GM12878 (cell line): Measurements from ENCODE around the gene DAZAP1. TPM values are rescaled to one million over a fixed set of nuclear protein-coding genes. Genes with fewer than 3 reads are reported as not detected.

Source experiments
- CBX5 ChIP-seq: sonication (generic); IDR thresholded peaks from 2 replicates; pipeline ENCODE4 v1.6.1; 2016; ENCODE audit warnings: low read depth, moderate library complexity, mild to moderate bottlenecking, inconsistent platforms
- EZH2 ChIP-seq: IDR thresholded peaks from 2 replicates; pipeline ENCODE4 v1.6.1; 2012; ENCODE audit warnings: low read depth, mild to moderate bottlenecking, control low read depth, inconsistent platforms, low read length, borderline replicate concordance; ENCODE audit not compliant: control insufficient read depth
- HCFC1 ChIP-seq: fragments of 150-350 bp; IDR thresholded peaks from 2 replicates; pipeline ENCODE4 v1.6.1; 2014; ENCODE audit warnings: low read length
- IKZF1 ChIP-seq: fragments of 450-650 bp; conservative IDR thresholded peaks from 2 replicates; pipeline ENCODE4 v1.6.1; 2017; ENCODE audit warnings: antibody characterized with exemption, mild to moderate bottlenecking
- MXI1 ChIP-seq: fragments of 150-350 bp; IDR thresholded peaks from 2 replicates; pipeline ENCODE4 v1.6.1; 2011; ENCODE audit warnings: low read depth, mild to moderate bottlenecking, inconsistent platforms, low read length, improper control_type of control experiment
- SUPT20H ChIP-seq: IDR thresholded peaks from 2 replicates; pipeline ENCODE4 v1.6.1; 2011; ENCODE audit warnings: low read depth, mild to moderate bottlenecking, low read length, moderate library complexity, borderline replicate concordance; ENCODE audit not compliant: control insufficient read depth
- SUZ12 ChIP-seq: fragments of 200-600 bp; sonication (generic); IDR thresholded peaks from one replicate; pipeline ENCODE4 v1.6.1; 2018; ENCODE audit warnings: antibody characterized with exemption, mild to moderate bottlenecking; ENCODE audit not compliant: unreplicated experiment
- TBL1XR1 ChIP-seq: IDR thresholded peaks from 2 replicates; pipeline ENCODE4 v1.6.1; 2012; ENCODE audit warnings: low read depth, low read length, improper control_type of control experiment
- polyA plus RNA-seq, 11 experiments: library from polyadenylated mRNA; depleted of rRNA in 4 of 11; unstranded in 6 of 11; stranded (reverse) in 5 of 11; fragments of >200 nt; fragmentation: Nextera tagmentation in 4 of 11; fragmentation: Illumina TruSeq in 1 of 11; extraction: Ambion mirVana in 4 of 11; extraction: Trizol in 1 of 11; gene quantifications; 1 replicate in 1 of 11; 2 replicates in 10 of 11; pipeline versions ENCODE4 v1.2.1 to v1.2.3, GENCODE V29; 2011 to 2016; ENCODE audit warnings: inconsistent platforms in 2 of 11, missing spikeins in 2 of 11, low read depth in 1 of 11
- total RNA-seq, 4 experiments: library from RNA; depleted of rRNA in 3 of 4; stranded (reverse); fragments of >200 nt in 3 of 4; fragmentation: Illumina TruSeq in 1 of 4; extraction: Trizol in 1 of 4; gene quantifications; 2 replicates each; pipeline versions ENCODE4 v1.2.1 to v1.2.3, GENCODE V29; 2013 to 2021
- TF ChIP-seq, protein P1 (sequence below): IDR thresholded peaks from 2 replicates; pipeline ENCODE4 v1.6.1; 2011; ENCODE audit warnings: borderline replicate concordance, low read depth, mild to moderate bottlenecking, moderate library complexity, mixed read lengths, low read length; ENCODE audit not compliant: insufficient read depth; ENCODE audit errors: extremely low read length
- TF ChIP-seq, protein P2 (sequence below): fragments of 450-650 bp; conservative IDR thresholded peaks from 2 replicates; pipeline ENCODE4 v1.6.1; 2017; ENCODE audit warnings: mild to moderate bottlenecking, moderate library complexity
- TF ChIP-seq, protein P3 (sequence below): fragments of 450-650 bp; IDR thresholded peaks from 2 replicates; pipeline ENCODE4 v1.6.1; 2017; ENCODE audit warnings: mild to moderate bottlenecking

DAZAP1 gene
- total and polyA plus RNA-seq, 10 of the 15 experiments (the other 5 are each of a cell fraction or from before 2014, with no cell fraction given), result 9.9 to 240 (median 92.3) TPM

DNA sequence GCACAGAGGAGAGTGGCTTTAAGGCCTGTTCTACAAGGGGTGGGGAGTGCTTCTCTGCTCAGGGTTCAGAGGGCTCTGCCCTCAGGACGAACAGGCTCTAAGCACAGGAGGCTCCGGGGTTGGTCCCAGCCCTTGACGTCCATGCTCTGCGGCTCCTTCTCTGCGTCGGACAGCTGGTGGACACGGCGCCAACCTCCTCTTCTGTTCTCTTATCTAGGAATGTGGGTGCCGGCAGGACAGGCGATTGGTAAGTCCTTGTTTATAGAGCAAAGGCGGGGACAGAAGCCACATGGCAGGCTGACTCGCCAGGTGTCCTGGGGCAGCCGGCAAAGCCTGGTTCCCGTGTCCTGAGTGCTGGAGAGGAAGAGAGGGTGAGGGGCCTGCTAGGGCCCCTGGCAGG, 22.4 kb downstream of the DAZAP1 start (continued):
- TF ChIP-seq, protein P1, sequence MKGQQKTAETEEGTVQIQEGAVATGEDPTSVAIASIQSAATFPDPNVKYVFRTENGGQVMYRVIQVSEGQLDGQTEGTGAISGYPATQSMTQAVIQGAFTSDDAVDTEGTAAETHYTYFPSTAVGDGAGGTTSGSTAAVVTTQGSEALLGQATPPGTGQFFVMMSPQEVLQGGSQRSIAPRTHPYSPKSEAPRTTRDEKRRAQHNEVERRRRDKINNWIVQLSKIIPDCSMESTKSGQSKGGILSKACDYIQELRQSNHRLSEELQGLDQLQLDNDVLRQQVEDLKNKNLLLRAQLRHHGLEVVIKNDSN, result no peak
- TF ChIP-seq MXI1 (no peak), CBX5 (no peak), IKZF1 (no peak), SUZ12 (no peak), HCFC1 (no peak), TBL1XR1 (no peak), EZH2 (no peak), SUPT20H (no peak)
- TF ChIP-seq, protein P2, sequence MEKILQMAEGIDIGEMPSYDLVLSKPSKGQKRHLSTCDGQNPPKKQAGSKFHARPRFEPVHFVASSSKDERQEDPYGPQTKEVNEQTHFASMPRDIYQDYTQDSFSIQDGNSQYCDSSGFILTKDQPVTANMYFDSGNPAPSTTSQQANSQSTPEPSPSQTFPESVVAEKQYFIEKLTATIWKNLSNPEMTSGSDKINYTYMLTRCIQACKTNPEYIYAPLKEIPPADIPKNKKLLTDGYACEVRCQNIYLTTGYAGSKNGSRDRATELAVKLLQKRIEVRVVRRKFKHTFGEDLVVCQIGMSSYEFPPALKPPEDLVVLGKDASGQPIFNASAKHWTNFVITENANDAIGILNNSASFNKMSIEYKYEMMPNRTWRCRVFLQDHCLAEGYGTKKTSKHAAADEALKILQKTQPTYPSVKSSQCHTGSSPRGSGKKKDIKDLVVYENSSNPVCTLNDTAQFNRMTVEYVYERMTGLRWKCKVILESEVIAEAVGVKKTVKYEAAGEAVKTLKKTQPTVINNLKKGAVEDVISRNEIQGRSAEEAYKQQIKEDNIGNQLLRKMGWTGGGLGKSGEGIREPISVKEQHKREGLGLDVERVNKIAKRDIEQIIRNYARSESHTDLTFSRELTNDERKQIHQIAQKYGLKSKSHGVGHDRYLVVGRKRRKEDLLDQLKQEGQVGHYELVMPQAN, result no peak
- TF ChIP-seq, protein P3, sequence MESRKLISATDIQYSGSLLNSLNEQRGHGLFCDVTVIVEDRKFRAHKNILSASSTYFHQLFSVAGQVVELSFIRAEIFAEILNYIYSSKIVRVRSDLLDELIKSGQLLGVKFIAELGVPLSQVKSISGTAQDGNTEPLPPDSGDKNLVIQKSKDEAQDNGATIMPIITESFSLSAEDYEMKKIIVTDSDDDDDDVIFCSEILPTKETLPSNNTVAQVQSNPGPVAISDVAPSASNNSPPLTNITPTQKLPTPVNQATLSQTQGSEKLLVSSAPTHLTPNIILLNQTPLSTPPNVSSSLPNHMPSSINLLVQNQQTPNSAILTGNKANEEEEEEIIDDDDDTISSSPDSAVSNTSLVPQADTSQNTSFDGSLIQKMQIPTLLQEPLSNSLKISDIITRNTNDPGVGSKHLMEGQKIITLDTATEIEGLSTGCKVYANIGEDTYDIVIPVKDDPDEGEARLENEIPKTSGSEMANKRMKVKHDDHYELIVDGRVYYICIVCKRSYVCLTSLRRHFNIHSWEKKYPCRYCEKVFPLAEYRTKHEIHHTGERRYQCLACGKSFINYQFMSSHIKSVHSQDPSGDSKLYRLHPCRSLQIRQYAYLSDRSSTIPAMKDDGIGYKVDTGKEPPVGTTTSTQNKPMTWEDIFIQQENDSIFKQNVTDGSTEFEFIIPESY, result no peak
